GM19468 (cell line): ENCODE results near the gene PTGIS.

Experiments used
- ATAC-seq: cut with Tn5 transposase; IDR thresholded peaks from one replicate; pipeline ENCODE4 v1.9.1; 2021; ENCODE audit warnings: mild to moderate bottlenecking, moderate library complexity, moderate number of reproducible peaks; ENCODE audit not compliant: unreplicated experiment; ENCODE audit errors: extremely low read depth

The PTGIS gene

GRCh38 chr20:49455691-49456090 is 112.2 kb downstream of the PTGIS start:
- no peak for ATAC-seq
